ENCODE data around the gene CCNK.

DNA sequence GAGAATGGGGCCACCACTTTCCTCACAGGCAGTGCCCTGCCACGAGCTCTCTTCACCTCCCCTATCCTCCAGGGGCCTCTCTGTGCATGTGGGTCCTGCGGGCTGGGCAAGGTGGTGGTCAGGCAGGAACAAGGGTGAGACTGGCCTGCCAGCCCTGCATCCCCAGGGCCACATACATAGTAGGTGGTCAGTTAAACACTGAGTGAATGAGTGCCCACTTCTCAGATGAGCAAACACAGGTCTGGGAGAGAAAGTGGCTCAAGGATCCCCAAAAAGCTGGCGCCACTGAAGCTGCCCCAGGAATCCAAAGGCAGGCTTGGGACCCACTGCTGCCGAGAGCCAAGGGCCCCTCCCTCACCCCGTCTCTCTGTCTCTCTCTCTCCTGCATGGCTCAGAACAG is 51.1 kb downstream of the CCNK start:
- TF ChIP-seq, protein P1, sequence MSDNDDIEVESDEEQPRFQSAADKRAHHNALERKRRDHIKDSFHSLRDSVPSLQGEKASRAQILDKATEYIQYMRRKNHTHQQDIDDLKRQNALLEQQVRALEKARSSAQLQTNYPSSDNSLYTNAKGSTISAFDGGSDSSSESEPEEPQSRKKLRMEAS (IDR thresholded peaks at IDR 0.05), result no peak
- TF ChIP-seq JUNB (CRISPR knock-in tag; IDR thresholded peaks at IDR 0.05; ENCODE audit: borderline replicate concordance) (no peak), TAF1 (CRISPR knock-in tag; IDR thresholded peaks at IDR 0.05) (no peak), ETV5 (CRISPR knock-in tag; IDR thresholded peaks at IDR 0.05; ENCODE audit: borderline replicate concordance) (no peak), SP1 (IDR thresholded peaks at IDR 0.05) (no peak), SP1 (CRISPR knock-in tag; IDR thresholded peaks at IDR 0.05) (no peak)
- TF ChIP-seq, protein P2, sequence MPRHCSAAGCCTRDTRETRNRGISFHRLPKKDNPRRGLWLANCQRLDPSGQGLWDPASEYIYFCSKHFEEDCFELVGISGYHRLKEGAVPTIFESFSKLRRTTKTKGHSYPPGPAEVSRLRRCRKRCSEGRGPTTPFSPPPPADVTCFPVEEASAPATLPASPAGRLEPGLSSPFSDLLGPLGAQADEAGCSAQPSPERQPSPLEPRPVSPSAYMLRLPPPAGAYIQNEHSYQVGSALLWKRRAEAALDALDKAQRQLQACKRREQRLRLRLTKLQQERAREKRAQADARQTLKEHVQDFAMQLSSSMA (CRISPR knock-in tag; IDR thresholded peaks at IDR 0.05), result no peak
- TF ChIP-seq, protein P3, sequence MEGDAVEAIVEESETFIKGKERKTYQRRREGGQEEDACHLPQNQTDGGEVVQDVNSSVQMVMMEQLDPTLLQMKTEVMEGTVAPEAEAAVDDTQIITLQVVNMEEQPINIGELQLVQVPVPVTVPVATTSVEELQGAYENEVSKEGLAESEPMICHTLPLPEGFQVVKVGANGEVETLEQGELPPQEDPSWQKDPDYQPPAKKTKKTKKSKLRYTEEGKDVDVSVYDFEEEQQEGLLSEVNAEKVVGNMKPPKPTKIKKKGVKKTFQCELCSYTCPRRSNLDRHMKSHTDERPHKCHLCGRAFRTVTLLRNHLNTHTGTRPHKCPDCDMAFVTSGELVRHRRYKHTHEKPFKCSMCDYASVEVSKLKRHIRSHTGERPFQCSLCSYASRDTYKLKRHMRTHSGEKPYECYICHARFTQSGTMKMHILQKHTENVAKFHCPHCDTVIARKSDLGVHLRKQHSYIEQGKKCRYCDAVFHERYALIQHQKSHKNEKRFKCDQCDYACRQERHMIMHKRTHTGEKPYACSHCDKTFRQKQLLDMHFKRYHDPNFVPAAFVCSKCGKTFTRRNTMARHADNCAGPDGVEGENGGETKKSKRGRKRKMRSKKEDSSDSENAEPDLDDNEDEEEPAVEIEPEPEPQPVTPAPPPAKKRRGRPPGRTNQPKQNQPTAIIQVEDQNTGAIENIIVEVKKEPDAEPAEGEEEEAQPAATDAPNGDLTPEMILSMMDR (CRISPR knock-in tag; IDR thresholded peaks at IDR 0.05), result no peak

All from HepG2 (cell line).